ENCODE measurements around the gene STXBP2. TPM values are rescaled to one million over a fixed set of nuclear protein-coding genes. Genes with fewer than 3 reads are reported as not detected.

The STXBP2 gene
- total RNA-seq, 4 donors from 2014 or later, result 7.2 to 14.4 (median 11.7) TPM

DNA sequence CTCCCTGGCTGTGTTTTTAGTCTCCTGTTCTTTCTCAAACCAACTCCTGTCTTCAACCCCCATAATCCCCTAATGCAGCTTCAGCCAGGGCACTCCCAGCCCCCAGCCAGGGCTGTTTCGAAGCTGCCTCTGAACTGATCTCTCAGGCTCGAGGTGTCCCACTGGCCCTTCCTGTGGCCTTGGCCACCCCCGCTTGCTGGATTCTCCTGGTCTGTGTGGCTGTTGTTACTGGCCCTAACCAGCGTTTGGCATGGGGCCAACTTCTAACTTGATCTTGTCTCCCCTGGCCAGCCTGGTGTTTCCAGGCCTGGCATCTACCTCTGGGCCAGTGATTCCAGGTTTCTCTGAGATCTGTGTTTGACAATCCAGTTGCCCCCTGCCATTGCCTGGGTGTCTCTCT is 18.6 kb upstream of the STXBP2 start:
- TF ChIP-seq, protein P1, sequence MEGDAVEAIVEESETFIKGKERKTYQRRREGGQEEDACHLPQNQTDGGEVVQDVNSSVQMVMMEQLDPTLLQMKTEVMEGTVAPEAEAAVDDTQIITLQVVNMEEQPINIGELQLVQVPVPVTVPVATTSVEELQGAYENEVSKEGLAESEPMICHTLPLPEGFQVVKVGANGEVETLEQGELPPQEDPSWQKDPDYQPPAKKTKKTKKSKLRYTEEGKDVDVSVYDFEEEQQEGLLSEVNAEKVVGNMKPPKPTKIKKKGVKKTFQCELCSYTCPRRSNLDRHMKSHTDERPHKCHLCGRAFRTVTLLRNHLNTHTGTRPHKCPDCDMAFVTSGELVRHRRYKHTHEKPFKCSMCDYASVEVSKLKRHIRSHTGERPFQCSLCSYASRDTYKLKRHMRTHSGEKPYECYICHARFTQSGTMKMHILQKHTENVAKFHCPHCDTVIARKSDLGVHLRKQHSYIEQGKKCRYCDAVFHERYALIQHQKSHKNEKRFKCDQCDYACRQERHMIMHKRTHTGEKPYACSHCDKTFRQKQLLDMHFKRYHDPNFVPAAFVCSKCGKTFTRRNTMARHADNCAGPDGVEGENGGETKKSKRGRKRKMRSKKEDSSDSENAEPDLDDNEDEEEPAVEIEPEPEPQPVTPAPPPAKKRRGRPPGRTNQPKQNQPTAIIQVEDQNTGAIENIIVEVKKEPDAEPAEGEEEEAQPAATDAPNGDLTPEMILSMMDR (IDR thresholded peaks at IDR 0.05), result no peak
- TF ChIP-seq POLR2AphosphoS5 (IDR thresholded peaks at IDR 0.05), result no peak
- TF ChIP-seq POLR2A (IDR thresholded peaks at IDR 0.05; ENCODE audit: low read depth), result no peak
- TF ChIP-seq EP300 (IDR thresholded peaks at IDR 0.05), result no peak
- no peak for DNase-seq (ENCODE audit: extremely low spot score)
- H3K27ac ChIP-seq (replicated peaks in 1 of 4), result no peak overlapping the region
- intact Hi-C loops (cut with DNase I), result no loop called here
- WGBS, result 38% methylated on average over 4 of the region's 4 CpGs
- no peaks in the 10 kb centered on the region for H3K27me3 ChIP-seq
- H3K4me3 ChIP-seq, result no peak overlapping the region
- H3K4me1 ChIP-seq, result peaks cover 0 to 10% (median 3%) of the 10 kb centered on the region in 4 donors
- H3K9me3 ChIP-seq, result no peaks in the 10 kb centered on the region
- peaks cover 44 to 65% (median 54%) of the 10 kb centered on the region in 4 donors for H3K36me3 ChIP-seq

DNA sequence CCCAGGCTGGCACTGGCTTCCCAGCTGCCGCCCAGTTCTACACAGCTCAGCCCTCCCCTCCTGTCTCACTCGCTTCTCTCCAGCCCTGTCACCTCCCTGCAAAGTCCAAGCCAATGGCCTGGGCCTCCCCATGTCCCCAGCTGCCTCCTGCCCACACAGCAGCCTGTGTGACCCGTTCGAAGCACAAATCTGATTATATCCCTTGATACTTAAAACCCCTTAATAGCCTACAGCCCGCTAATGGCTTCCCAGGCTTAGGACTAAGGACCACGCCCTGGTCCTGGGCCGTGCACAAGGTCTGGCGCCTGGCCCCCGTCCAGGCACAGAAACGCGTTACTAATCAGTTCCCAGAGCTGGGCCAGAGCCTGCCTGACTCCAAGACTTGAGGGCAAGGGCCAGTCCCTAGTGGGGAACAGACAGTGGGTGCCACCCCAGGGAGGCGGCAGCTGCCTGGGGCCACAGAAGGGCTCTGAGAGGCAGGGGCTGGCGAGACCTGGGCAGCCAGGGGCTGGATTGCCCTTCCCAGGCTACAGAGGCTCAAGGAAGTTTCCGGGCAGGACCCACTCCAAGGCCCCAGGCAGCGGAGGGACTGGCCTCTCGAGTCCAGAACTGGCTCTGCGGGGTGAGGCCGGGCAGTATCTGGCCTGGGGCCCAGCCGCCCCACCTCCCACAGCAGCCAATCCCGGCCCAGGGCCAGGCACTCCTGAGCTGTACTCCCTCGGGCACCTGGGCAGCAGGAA is 18.0 kb upstream of the STXBP2 start:
- 70% methylated on average over 4 of the region's 21 CpGs for WGBS
- intact Hi-C loops (cut with DNase I), result no loop called here
- Histone ChIP-seq H3K36me3 (peaks cover 50 to 71% (median 60%) of the 10 kb centered on the region in 4 donors), H3K9me3 (no peaks in the 10 kb centered on the region), H3K27me3 (no peaks in the 10 kb centered on the region), H3K27ac (replicated peaks in 1 of 4) (no peak overlapping the region), H3K4me3 (no peak overlapping the region), H3K4me1 (peaks cover 0 to 10% (median 3%) of the 10 kb centered on the region in 4 donors)
- TF ChIP-seq EP300 (IDR thresholded peaks at IDR 0.05) (no peak), POLR2AphosphoS5 (IDR thresholded peaks at IDR 0.05) (no peak), POLR2A (IDR thresholded peaks at IDR 0.05; ENCODE audit: low read depth) (no peak)
- TF ChIP-seq, protein P1 (IDR thresholded peaks at IDR 0.05), result no peak
- no peak for DNase-seq (ENCODE audit: extremely low spot score)

DNA sequence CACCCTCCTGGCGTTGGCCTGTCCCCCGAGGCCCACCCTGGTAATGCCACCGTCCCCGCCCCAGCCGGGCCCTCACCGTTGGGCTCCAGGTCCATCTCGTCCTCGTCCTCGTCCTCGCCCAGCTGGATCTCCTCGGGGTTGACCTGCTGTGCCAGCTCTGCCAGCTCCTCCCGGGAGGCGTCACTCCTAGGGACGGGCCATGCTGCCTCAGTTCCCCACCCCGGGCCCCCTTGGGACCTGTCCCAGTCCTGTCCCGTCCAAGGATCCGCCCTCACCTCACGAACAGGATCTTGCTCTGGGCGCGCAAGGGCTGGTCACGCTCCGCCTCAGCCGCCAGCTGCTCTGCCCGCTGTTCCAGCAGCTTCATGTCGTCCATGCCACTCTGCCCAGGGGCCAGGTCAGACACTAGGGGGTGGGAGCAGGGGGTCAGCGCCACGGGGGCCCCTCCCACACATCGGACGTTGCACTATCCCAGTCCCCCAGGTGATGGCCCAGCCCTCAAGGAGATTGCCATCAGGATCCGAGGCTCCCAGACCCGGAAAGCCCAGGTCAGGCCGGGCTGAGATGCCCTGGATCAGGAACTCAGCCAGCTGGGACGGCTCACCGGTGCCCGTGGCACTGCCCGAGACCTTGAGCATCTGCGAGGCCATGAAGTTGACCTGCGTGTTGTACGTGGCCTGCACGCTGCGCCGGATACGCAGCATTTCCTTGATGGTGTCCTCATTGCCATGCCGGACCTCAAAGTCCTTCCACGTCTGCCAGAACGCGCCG is 17.1 kb upstream of the STXBP2 start:
- Histone ChIP-seq H3K27ac (replicated peaks in 1 of 4) (no peak overlapping the region), H3K36me3 (peaks cover 52 to 80% (median 69%) of the 10 kb centered on the region in 4 donors), H3K27me3 (no peaks in the 10 kb centered on the region), H3K4me1 (peaks cover 0 to 10% (median 3%) of the 10 kb centered on the region in 4 donors), H3K4me3 (no peak overlapping the region), H3K9me3 (no peaks in the 10 kb centered on the region)
- intact Hi-C loops (cut with DNase I), result no loop called here
- no peak for DNase-seq (ENCODE audit: extremely low spot score)
- TF ChIP-seq EP300 (IDR thresholded peaks at IDR 0.05) (no peak), POLR2A (IDR thresholded peaks at IDR 0.05; ENCODE audit: low read depth) (no peak), POLR2AphosphoS5 (IDR thresholded peaks at IDR 0.05) (no peak)
- TF ChIP-seq, protein P1 (IDR thresholded peaks at IDR 0.05), result no peak
- WGBS, result 92% methylated on average over 31 of the region's 48 CpGs

DNA sequence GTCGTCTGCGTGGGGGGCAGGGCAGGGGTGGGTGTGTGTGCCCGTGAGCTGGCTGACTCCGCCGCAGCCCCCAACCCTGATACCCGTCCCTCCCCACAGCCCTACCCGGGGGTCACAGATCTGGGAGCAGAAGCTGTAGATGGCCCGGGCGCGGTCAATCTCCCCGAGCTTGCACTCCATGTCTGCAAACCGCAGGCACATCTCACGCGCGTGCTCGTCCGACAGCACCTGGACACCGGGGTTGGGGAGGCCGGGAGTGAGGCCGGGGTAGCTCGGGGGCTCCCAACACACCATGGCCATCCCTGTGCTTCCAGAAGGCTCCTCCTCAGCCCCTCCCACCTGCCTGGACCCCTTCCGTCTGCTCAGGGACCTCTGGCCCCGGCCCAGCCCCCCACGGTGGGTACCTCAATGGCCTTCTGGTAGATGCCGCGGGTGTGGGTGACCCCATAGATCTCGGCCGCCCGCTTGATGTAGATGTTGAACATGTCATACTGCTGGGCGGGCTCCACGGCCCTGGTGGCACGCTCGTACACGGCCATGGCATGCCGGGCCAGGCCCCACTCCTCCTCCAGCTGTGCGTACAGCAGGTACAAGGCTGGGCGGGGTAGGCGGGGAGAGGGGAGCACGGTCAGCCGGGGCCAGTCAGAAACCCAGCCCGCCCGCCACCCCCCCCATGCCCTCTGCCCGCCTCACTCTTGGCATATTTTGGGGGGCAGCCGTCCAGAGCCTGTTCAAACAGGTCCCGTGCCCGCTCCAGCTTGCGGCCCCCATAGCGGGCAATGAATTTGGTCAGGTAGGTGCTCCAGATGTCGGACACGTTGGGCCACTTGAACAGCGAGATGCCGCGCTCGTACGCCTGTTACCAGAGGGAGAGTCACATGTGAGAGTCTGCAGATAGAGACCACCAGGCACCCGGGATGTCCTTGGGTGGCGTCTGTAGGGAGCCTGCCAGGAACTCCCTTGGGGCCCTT is 16.2 kb upstream of the STXBP2 start:
- intact Hi-C loops (cut with DNase I), result no loop called here
- H3K36me3 ChIP-seq, result peaks cover 55 to 88% (median 78%) of the 10 kb centered on the region in 4 donors
- no peaks in the 10 kb centered on the region for H3K27me3 ChIP-seq
- H3K27ac ChIP-seq (replicated peaks in 1 of 4), result no peak overlapping the region
- DNase-seq (ENCODE audit: extremely low spot score), result no peak
- no peak overlapping the region for H3K4me3 ChIP-seq
- H3K4me1 ChIP-seq, result peaks cover 0 to 10% (median 3%) of the 10 kb centered on the region in 4 donors
- TF ChIP-seq, protein P1 (IDR thresholded peaks at IDR 0.05), result no peak
- TF ChIP-seq POLR2A (IDR thresholded peaks at IDR 0.05; ENCODE audit: low read depth) (no peak), POLR2AphosphoS5 (IDR thresholded peaks at IDR 0.05) (no peak), EP300 (IDR thresholded peaks at IDR 0.05) (no peak)
- no peaks in the 10 kb centered on the region for H3K9me3 ChIP-seq
- 86% methylated on average over 14 of the region's 57 CpGs for WGBS

Data from esophagus muscularis mucosa (tissue), 4 donors.